ENCODE data around the gene HDAC4. TPM values are rescaled to one million over a fixed set of nuclear protein-coding genes. Genes with fewer than 3 reads are reported as not detected.

The HDAC4 gene
- total and polyA plus RNA-seq, 9 of the 15 experiments (the other 6 are each of a cell fraction or from before 2014, with no cell fraction given), result 0.11 to 20.2 (median 4.0) TPM

DNA sequence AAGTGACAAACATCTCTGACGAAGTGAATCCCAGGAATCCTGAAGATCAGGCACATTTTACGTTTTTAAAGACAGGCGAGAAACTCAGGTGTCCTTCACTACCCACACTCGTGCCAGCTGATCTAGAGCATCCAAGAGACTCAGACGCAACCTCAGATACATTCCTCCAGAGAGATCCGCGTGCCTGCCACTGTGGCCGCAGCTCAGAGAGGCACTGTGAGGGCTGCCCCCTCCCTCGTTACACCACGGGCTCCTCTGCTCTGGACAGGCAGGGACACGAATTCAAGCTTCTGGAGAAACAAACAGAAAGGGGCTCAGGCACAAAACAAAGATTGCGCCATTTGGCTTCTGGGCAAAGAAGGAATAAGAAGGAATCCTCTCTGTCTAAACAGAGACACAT lies 268.0 kb downstream of the HDAC4 start:
- no peaks in the 10 kb centered on the region for H3K9me3 ChIP-seq (replicated peaks; ENCODE audit: control insufficient read depth, insufficient read depth, low read depth, low read length)
- no peak overlapping the region for H2AFZ ChIP-seq (ENCODE audit: low read depth, low read length)
- H3K9ac ChIP-seq (ENCODE audit: insufficient read depth in 1 of 2, low read depth in 2 of 2, low read length in 2 of 2), result no peak overlapping the region
- H4K20me1 ChIP-seq (replicated peaks; ENCODE audit: control insufficient read depth, insufficient read depth, low read length), result no peaks in the 10 kb centered on the region
- DNase-seq (ENCODE audit: extremely low read depth in 1 of 4, low spot score in 3 of 4) (no peak), ATAC-seq (no peak), FAIRE-seq (no peak)
- in situ Hi-C loops (cut with MboI), result no loop called here
- no peak overlapping the region for H3K27ac ChIP-seq (ENCODE audit: extremely low read depth, low read depth, low read length)
- no peak overlapping the region for H3K4me2 ChIP-seq (ENCODE audit: insufficient read depth, low read length)
- H3K27me3 ChIP-seq (ENCODE audit: control insufficient read depth in 2 of 2, insufficient read depth in 2 of 2, low read length in 2 of 2), result no peaks in the 10 kb centered on the region
- intact Hi-C loops (cut with micrococcal nuclease), result no loop called here
- no peak overlapping the region for H3K4me3 ChIP-seq
- 87% methylated on average over 11 of the region's 12 CpGs for WGBS (ENCODE audit: insufficient coverage, low coverage, missing lambda C conversion rate)
- no TSS peak for BruUV-seq (replicated peaks)
- TF ChIP-seq XRCC4 (IDR thresholded peaks at IDR 0.05; ENCODE audit: extremely low read depth, insufficient read depth, insufficient read length), result no peak
- TF ChIP-seq, protein P1, sequence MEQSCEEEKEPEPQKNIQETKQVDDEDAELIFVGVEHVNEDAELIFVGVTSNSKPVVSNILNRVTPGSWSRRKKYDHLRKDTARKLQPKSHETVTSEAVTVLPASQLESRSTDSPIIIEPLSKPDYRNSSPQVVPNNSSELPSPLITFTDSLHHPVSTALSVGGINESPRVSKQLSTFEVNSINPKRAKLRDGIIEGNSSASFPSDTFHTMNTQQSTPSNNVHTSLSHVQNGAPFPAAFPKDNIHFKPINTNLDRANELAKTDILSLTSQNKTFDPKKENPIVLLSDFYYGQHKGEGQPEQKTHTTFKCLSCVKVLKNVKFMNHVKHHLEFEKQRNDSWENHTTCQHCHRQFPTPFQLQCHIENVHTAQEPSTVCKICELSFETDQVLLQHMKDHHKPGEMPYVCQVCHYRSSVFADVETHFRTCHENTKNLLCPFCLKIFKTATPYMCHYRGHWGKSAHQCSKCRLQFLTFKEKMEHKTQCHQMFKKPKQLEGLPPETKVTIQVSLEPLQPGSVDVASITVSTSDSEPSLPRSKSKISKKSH (CRISPR knock-in tag; IDR thresholded peaks at IDR 0.05), result no peak
- TF ChIP-seq FOXJ2 (tag; IDR thresholded peaks at IDR 0.05), result no peak
- no peak for TF ChIP-seq ZNF133 (CRISPR knock-in tag; IDR thresholded peaks at IDR 0.05)
- TF ChIP-seq NCOA6 (IDR thresholded peaks at IDR 0.05), result no peak
- TF ChIP-seq MTA3 (IDR thresholded peaks at IDR 0.05; ENCODE audit: borderline replicate concordance), result no peak
- TF ChIP-seq, protein P2, sequence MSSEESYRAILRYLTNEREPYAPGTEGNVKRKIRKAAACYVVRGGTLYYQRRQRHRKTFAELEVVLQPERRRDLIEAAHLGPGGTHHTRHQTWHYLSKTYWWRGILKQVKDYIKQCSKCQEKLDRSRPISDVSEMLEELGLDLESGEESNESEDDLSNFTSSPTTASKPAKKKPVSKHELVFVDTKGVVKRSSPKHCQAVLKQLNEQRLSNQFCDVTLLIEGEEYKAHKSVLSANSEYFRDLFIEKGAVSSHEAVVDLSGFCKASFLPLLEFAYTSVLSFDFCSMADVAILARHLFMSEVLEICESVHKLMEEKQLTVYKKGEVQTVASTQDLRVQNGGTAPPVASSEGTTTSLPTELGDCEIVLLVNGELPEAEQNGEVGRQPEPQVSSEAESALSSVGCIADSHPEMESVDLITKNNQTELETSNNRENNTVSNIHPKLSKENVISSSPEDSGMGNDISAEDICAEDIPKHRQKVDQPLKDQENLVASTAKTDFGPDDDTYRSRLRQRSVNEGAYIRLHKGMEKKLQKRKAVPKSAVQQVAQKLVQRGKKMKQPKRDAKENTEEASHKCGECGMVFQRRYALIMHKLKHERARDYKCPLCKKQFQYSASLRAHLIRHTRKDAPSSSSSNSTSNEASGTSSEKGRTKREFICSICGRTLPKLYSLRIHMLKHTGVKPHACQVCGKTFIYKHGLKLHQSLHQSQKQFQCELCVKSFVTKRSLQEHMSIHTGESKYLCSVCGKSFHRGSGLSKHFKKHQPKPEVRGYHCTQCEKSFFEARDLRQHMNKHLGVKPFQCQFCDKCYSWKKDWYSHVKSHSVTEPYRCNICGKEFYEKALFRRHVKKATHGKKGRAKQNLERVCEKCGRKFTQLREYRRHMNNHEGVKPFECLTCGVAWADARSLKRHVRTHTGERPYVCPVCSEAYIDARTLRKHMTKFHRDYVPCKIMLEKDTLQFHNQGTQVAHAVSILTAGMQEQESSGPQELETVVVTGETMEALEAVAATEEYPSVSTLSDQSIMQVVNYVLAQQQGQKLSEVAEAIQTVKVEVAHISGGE (CRISPR knock-in tag; IDR thresholded peaks at IDR 0.05), result no peak
- no peak for TF ChIP-seq ZNF696 (CRISPR knock-in tag; conservative IDR thresholded peaks at IDR 0.05)
- TF ChIP-seq, protein P3, sequence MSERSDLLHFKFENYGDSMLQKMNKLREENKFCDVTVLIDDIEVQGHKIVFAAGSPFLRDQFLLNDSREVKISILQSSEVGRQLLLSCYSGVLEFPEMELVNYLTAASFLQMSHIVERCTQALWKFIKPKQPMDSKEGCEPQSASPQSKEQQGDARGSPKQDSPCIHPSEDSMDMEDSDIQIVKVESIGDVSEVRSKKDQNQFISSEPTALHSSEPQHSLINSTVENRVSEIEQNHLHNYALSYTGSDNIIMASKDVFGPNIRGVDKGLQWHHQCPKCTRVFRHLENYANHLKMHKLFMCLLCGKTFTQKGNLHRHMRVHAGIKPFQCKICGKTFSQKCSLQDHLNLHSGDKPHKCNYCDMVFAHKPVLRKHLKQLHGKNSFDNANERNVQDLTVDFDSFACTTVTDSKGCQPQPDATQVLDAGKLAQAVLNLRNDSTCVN (CRISPR knock-in tag; IDR thresholded peaks at IDR 0.05), result no peak
- TF ChIP-seq NFATC3 (IDR thresholded peaks at IDR 0.05), result no peak
- TF ChIP-seq CEBPB (tag; IDR thresholded peaks at IDR 0.05), result no peak
- TF ChIP-seq SAP30 (IDR thresholded peaks at IDR 0.05; ENCODE audit: borderline replicate concordance, insufficient read depth, low read depth, low read length, poor library complexity, severe bottlenecking), result no peak
- TF ChIP-seq NUFIP1 (IDR thresholded peaks at IDR 0.05; ENCODE audit: partially characterized antibody), result no peak
- no peak for TF ChIP-seq BHLHE40 (IDR thresholded peaks at IDR 0.05; ENCODE audit: low read length)
- CTCF ChIA-PET (ENCODE audit: low intra/inter-chr PET ratio), result no interaction called here
- POLR2A ChIA-PET, result interaction anchor here (0.7 kb wide), 1 partner anchor 12 kb away, joined by 3 read pairs; no protein-coding TSS in a partner anchor
- H3K79me2 ChIP-seq (ENCODE audit: control insufficient read depth, insufficient read depth, low read length), result no peaks in the 10 kb centered on the region
- H3K4me1 ChIP-seq (replicated peaks in 1 of 2; ENCODE audit: control insufficient read depth in 2 of 2, insufficient read depth in 2 of 2, low read length in 2 of 2), result no peaks in the 10 kb centered on the region
- H3K9me1 ChIP-seq (ENCODE audit: control insufficient read depth, insufficient read depth, low read length), result no peaks in the 10 kb centered on the region
- peaks cover 10% of the 10 kb centered on the region; the same call in 1 of the 3 replicates for H3K36me3 ChIP-seq (ENCODE audit: control insufficient read depth, insufficient read depth, low read length)
